Natural killer cell (primary cell): ENCODE data around the gene APOA5. TPM values are rescaled to one million over a fixed set of nuclear protein-coding genes. Genes with fewer than 3 reads are reported as not detected.

ENCODE experiments used
- ATAC-seq, 3 donors: fragments of 150-1000 bp in 2 of 3; fragments of 200-7000 bp in 1 of 3; cut with Tn5 transposase; 1 replicate in 1 of 3; 2 replicates in 2 of 3; pipeline ENCODE4 v1.10.0; 2021; ENCODE audit warnings: mild to moderate bottlenecking in 2 of 3, moderate library complexity in 2 of 3
- DNase-seq, 2 donors: peaks; one replicate each; pipeline versions ENCODE4 v3.0.0 to v3.0.0-alpha.2; 2013 to 2021; ENCODE audit warnings: mixed read lengths in 1 of 2
- H3K27ac ChIP-seq: one replicate; pipeline ENCODE4 v1.5.1; 2013; ENCODE audit warnings: mild to moderate bottlenecking, low read length
- H3K27me3 ChIP-seq: one replicate; pipeline ENCODE4 v1.6.1; 2013; ENCODE audit warnings: low read length; ENCODE audit not compliant: control insufficient read depth, insufficient read depth
- H3K36me3 ChIP-seq: one replicate; pipeline ENCODE4 v1.6.1; 2013; ENCODE audit warnings: low read length; ENCODE audit not compliant: control insufficient read depth, insufficient read depth
- H3K4me1 ChIP-seq: one replicate; pipeline ENCODE4 v1.6.1; 2013; ENCODE audit warnings: low read length; ENCODE audit not compliant: control insufficient read depth, insufficient read depth
- H3K4me3 ChIP-seq: one replicate; pipeline ENCODE4 v1.5.1; 2013; ENCODE audit warnings: low read length
- H3K9me3 ChIP-seq: one replicate; pipeline ENCODE4 v1.6.1; 2013; ENCODE audit warnings: low read length; ENCODE audit not compliant: control insufficient read depth, insufficient read depth
- H3K27ac Mint-ChIP-seq, 2 donors: one replicate each; pipeline ENCODE4 v1.8.0; 2022; ENCODE audit warnings: mild to moderate bottlenecking in 2 of 2, mixed read lengths in 2 of 2, moderate library complexity in 1 of 2
- H3K27me3 Mint-ChIP-seq, 2 donors: one replicate each; pipeline ENCODE4 v1.8.0; 2022; ENCODE audit warnings: low read depth in 2 of 2, mixed read lengths in 2 of 2
- H3K36me3 Mint-ChIP-seq: one replicate; pipeline ENCODE4 v1.8.0; 2022; ENCODE audit warnings: mixed read lengths
- H3K4me1 Mint-ChIP-seq, 2 donors: one replicate each; pipeline ENCODE4 v1.8.0; 2022; ENCODE audit warnings: mixed read lengths in 2 of 2
- H3K4me3 Mint-ChIP-seq: one replicate; pipeline ENCODE4 v1.8.0; 2022; ENCODE audit warnings: mild to moderate bottlenecking, moderate library complexity, mixed read lengths
- H3K9me3 Mint-ChIP-seq, 2 donors: one replicate each; pipeline ENCODE4 v1.8.0; 2022; ENCODE audit warnings: mixed read lengths in 2 of 2
- CTCF ChIP-seq: fragments of 200-600 bp; IDR thresholded peaks from one replicate; pipeline ENCODE4 v1.8.0; 2022; ENCODE audit warnings: antibody characterized with exemption
- WGBS: methylation state at CpG from one replicate; pipeline ENCODE4 v1.1.7; 2013; ENCODE audit warnings: missing lambda C conversion rate; ENCODE audit not compliant: insufficient coverage; 5-methylcytosine and 5-hydroxymethylcytosine counted together
- intact Hi-C: fragments of 100-400 bp; cut with micrococcal nuclease; formaldehyde crosslinking; loops from one replicate; pipeline ENCODE4 v1.14.2; 2022
- total RNA-seq, 4 donors: library from RNA; stranded (reverse); fragments of 120-200 nt in 1 of 4; gene quantifications; one replicate each; pipeline versions ENCODE4 v1.2.3 to v1.2.4, GENCODE V29; 2013 to 2022

Gene APOA5
- total RNA-seq, 3 donors from 2014 or later (not counting 1 experiment from before 2014, with no cell fraction given) = not detected

DNA sequence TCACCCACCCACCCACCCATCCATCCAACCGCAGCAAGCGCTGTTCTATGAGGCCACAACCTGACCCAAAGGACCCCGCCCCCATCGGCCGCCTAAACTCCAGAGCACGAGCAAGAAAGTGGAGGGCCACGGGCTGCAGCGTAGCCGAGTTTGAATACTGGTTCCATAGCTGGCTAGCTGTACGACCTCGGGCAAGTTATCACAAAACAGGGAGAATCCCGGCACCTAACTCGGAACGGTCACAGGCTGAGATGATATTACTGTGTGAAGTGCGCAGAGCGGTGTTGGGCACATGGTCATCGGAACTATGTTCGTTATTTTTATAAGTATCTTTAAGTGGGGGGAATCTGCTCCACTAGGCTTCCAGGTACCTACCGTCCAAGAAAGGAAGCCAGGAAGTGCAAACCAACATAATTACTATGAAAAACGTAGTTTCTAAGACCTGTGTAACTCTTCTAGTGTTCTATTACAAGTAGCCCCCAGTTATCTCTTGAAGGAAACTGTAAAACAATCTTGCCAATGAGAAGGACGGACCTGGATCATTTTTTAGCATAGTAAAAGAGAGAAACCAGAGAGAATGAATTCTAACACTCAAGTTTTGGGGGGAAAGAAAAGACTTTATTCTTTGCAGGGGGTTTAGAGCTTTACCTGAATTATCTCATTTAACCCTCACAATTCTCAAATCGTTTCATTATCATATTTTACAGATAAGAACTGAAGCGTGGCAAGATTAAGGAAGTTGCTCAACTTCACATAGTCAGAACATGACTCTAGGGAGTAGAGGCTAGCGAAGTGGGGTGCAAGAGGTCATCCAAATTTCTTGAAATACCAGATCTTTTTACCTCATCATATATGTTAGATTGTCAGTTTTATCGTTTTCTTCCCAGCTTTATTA is 18.2 kb downstream of the APOA5 start:
- Histone ChIP-seq H3K4me3 (peak overlapping the region; percentile 99), H3K27ac (peak overlapping the region; percentile 80), H3K4me1 (peaks cover 15% of the 10 kb centered on the region), H3K27me3 (no peaks in the 10 kb centered on the region), H3K9me3 (no peaks in the 10 kb centered on the region), H3K36me3 (peaks cover 22% of the 10 kb centered on the region)
- peaks cover 26 to 32% of the 10 kb centered on the region in 2 donors for H3K4me1 Mint-ChIP-seq
- intact Hi-C loops = loop anchor here (2.0 to 5.0 kb wide), 3 partner anchors 13 to 459 kb away; partner anchors contain the start of genes PCSK7 and RNF214
- H3K36me3 Mint-ChIP-seq = peaks cover 15% of the 10 kb centered on the region
- peak overlapping the region; percentile 97 to 98 for H3K27ac Mint-ChIP-seq
- no peaks in the 10 kb centered on the region for H3K27me3 Mint-ChIP-seq
- H3K4me3 Mint-ChIP-seq = peak overlapping the region; percentile 99
- no peak for TF ChIP-seq CTCF
- no peak for DNase-seq
- H3K9me3 Mint-ChIP-seq = no peaks in the 10 kb centered on the region
- ATAC-seq = peak in 2 of 3 donors; percentile 39 to 43
- WGBS = 1% methylated on average over 22 of the region's 25 CpGs

DNA sequence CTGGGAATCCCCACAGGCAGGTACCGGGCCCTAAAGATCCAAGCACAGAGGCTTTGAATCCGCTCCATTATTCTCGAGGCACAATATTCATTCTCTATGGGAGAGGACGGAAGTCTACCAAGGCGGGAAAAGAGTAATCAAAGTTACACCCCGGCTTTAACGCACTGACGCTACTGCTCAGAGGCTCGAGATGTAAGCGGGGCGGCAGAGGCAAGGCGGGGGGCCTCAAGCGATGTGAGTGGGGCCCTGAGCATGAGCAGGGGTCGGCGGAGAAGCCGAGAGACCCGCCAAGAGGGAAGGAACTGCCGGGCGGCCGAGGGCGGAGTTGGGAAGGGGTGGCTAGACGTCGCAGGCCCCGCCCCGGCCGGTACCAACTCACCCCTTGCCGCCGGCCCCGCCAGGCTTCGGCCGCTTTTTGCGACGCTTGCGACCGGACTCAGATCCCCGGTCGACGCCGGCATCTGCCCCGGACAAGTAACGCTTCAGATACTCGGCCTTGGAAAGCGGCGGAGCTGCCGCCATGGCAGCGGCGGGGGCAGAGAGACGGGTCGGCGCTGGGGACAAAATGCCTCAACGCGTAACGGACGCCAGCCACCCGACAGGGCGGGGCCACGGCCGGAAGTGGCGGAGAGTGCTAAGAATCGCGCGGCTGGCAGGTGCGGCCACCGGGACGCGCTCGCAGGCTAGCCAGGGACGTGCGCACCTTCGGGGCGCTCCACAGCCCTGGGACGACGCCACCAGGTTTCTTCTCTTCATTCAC is 19.1 kb downstream of the APOA5 start, which contains the start of gene BUD13:
Gene BUD13, minus strand, starts transcription at position 545 of the 760 bp plus-strand sequence. Its CDS starts 23 bp downstream, at position 522.
- ATAC-seq (peak; percentile 90 to 96 (median 93)), DNase-seq (peak; percentile 96)
- Mint-ChIP-seq H3K4me3 (peak within 1 kb of the TSS; percentile 99), H3K4me1 (peaks cover 26 to 32% of the 10 kb centered on the region in 2 donors), H3K27me3 (no peaks in the 10 kb centered on the region), H3K9me3 (no peaks in the 10 kb centered on the region), H3K27ac (peak within 1 kb of the TSS; percentile 97 to 98), H3K36me3 (peaks cover 7% of the 10 kb centered on the region)
- TF ChIP-seq CTCF = no peak
- peak within 1 kb of the TSS; percentile 95 for H3K27ac ChIP-seq
- H3K36me3 ChIP-seq = peaks cover 14% of the 10 kb centered on the region
- H3K4me3 ChIP-seq = peak within 1 kb of the TSS; percentile 99
- peaks cover 15% of the 10 kb centered on the region for H3K4me1 ChIP-seq
- intact Hi-C loops = loop anchor here (2.0 to 5.0 kb wide), 3 partner anchors 14 to 460 kb away; partner anchors contain the start of genes PCSK7 and RNF214
- under 1% methylated on average over 73 of the region's 73 CpGs for WGBS
- no peaks in the 10 kb centered on the region for H3K9me3 ChIP-seq
- H3K27me3 ChIP-seq = no peaks in the 10 kb centered on the region

DNA sequence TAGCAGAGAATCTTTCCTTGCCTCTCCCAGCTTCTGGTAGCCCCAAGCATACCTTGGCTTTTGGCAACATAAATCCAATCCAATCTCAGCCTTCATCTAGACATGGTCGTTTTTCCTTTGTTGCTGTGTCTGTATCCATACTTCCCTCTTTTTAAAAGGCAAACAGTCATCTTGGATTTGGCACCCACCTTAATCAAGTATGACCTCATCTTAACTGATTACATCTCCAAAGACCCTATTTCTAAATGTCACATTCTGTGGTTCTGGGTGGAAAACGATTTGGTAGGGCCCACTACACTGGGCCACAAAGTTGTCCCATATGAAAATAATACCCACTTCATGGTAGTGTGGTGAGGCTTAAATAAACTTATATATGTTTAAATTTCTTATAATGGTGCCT is 19.7 kb downstream of the APOA5 start:
- H3K9me3 ChIP-seq = no peaks in the 10 kb centered on the region
- Mint-ChIP-seq H3K9me3 (no peaks in the 10 kb centered on the region), H3K4me1 (peaks cover 26 to 32% of the 10 kb centered on the region in 2 donors), H3K4me3 (peak overlapping the region; percentile 99), H3K27me3 (no peaks in the 10 kb centered on the region), H3K36me3 (peaks cover 5% of the 10 kb centered on the region), H3K27ac (peak overlapping the region; percentile 97 to 98)
- H3K4me1 ChIP-seq = peaks cover 15% of the 10 kb centered on the region
- H3K36me3 ChIP-seq = peaks cover 11% of the 10 kb centered on the region
- H3K27ac ChIP-seq = peak overlapping the region; percentile 95
- intact Hi-C loops = loop anchor here (2.0 to 5.0 kb wide), 3 partner anchors 15 to 460 kb away; partner anchors contain the start of genes PCSK7 and RNF214
- 26% methylated on average over 1 of the region's 2 CpGs for WGBS
- no peaks in the 10 kb centered on the region for H3K27me3 ChIP-seq
- no peak for ATAC-seq
- DNase-seq = no peak
- TF ChIP-seq CTCF = no peak
- H3K4me3 ChIP-seq = peak overlapping the region; percentile 99
